GM19467 (cell line): ENCODE data around the gene DNAI2.

Source experiments
- ATAC-seq: cut with Tn5 transposase; IDR thresholded peaks from one replicate; pipeline ENCODE4 v1.9.1; 2021; ENCODE audit warnings: mild to moderate bottlenecking, moderate library complexity; ENCODE audit not compliant: unreplicated experiment

The DNAI2 gene

DNA sequence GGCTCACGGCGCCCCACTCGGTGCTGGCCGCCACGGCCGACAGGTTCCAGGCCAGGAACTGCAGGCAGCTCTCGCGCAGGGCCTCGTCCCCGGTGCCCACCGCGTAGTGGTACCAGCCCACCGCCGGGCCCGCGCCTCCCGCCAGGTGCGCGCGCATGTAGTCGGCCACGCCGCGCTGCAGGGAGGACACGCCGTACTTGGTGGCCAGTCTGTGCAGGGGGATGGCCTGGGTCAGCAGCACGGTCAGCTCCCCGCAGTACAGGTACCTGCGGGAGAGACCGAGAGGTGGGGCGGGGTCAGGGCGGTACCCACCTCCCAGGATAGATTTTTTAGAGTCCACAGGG is 83.4 kb downstream of the DNAI2 start:
- no peak for ATAC-seq

GRCh38 chr17:74358697-74359096 is 84.7 kb downstream of the DNAI2 start:
- no peak for ATAC-seq

GRCh38 chr17:74359916-74360315 is 85.9 kb downstream of the DNAI2 start:
- ATAC-seq: no peak

DNA sequence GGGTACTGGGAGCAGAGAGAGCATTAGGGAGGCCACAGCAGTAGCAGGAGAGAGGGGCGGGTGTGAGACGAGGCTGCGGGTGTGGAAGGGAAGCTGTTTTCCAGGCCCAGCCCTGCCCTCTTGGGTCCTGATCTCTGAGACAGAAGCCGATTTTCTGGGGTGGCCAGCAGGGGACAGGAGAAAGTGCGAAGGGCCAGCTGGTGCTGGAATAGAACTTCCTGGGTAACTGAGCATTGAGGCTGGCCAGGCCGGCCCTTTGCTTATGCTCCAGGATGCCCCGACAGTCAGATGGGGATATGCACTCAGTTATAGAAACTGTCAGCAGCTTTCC is 86.8 kb downstream of the DNAI2 start:
- ATAC-seq: no peak

DNA sequence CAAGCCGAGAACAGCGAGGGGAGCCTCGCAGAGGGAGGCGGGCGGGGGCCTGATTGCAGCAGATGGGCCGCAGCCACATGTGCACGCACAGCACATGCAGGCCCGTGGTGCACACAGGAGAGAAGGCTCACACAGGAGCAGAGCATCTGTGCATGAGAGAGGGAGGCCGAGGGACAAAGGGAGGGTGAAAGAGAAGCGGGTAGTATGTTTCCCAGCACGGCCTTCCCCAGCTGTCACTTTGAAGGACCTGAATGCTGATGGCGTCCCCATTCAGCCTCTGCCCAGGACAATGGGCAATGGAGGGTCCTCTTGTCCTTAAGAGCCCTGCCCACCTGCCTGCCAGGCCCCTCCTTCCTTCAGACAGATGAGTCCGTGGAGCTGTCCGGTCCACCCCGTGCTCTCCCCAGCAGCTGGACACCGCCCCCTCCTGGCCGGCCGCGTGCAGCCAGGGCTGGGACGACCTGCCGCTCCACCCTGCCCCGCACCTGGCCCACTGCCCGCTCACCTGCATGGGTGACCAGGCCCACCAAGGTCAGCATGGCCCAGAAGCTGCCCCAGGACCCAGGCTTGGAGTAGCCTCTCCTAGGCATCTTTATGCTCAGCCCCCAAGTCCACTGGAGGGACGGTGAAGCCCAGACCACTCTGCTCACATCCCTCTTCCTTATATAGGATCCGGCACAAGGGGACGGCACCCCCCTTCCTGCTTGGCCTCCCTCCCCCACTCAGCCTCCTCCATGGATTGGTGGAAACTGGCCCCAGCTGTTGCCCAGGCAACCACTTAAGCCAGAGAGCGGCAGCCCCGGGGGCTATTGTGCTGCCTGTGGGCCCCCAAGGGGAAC is 87.4 kb downstream of the DNAI2 start, which contains the start of gene BTBD17:
BTBD17 (minus strand) TSS at position 639 of the 839 bp plus-strand sequence; CDS start at position 590, 49 bp downstream.
- ATAC-seq: no peak

- no peak for ATAC-seq
These were observed 88.0 kb downstream of the DNAI2 start for GRCh38 chr17:74362069-74362405.

DNA sequence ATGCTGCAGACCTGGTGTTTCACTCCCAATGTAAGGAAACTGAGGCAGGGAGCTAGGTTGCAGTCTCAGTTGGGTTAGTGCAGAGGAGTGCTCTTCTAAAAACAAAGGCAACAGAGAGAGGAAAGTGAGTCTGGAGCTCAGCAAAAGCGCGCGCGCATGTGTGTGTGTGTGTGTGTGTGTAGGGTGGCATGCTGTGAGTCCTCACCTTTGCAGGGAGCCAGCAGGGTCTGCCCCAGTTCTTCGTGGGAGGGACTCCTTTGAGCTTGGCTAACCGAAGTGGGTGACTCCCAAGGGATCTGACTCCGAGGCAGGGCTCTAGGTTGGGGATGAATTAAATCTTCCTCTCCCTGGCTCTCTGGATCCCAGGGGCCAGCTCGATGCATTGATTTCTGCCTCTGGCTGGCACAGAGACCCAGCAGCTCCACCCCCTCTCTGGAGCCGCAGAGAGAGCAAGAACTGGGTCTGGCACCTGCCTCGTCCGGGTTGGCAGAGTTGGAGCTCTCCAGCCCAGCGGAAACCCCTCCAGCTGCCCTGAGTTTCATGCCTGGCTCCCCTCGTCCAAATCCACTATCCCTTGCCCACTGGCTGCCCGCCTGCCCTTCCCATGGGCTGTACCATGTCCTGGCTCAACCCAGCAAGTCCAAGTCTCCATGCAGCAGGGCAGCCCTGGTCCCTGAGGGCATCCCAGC is 88.9 kb downstream of the DNAI2 start:
- ATAC-seq: no peak
